AG08395 (cell line): ENCODE results near the gene CALHM5.
"Not testable (repeated sequence)": the region's sequence is repeated elsewhere in the genome, so short reads cannot be mapped to it uniquely, and the experiment has no call there.

Source experiments
- DNase-seq: peaks from one replicate; pipeline ENCODE4 v3.0.0; 2012; ENCODE audit warnings: mixed read lengths, low spot score

Gene CALHM5, protein sequence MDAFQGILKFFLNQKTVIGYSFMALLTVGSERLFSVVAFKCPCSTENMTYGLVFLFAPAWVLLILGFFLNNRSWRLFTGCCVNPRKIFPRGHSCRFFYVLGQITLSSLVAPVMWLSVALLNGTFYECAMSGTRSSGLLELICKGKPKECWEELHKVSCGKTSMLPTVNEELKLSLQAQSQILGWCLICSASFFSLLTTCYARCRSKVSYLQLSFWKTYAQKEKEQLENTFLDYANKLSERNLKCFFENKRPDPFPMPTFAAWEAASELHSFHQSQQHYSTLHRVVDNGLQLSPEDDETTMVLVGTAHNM

DNA sequence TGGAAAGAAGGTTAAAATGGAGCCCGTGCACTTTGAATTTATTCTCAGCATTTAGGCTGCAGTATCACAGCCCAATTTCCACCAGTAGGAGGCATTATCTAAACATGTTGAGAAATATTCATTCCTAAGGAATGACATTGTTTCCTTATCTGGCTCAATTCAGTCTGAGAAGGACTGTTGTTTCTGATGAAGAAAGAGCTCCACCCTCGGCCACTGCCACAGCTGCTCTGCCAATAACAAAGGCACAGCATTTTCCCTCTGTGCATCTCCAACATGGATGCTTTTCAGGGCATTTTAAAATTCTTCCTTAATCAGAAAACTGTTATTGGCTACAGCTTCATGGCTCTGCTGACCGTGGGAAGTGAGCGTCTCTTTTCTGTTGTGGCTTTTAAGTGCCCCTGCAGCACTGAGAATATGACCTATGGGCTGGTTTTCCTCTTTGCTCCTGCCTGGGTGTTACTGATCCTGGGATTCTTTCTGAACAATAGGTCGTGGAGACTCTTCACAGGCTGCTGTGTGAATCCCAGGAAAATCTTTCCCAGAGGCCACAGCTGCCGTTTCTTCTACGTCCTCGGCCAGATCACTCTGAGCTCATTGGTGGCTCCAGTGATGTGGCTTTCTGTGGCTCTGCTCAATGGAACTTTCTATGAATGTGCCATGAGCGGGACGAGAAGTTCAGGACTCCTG lies at the start of gene CALHM5:
Gene CALHM5 (plus strand): TSS at position 216 of the 687 bp plus-strand sequence. CDS start 58 bp downstream, at position 274.
- peak; percentile 85 for DNase-seq

DNA sequence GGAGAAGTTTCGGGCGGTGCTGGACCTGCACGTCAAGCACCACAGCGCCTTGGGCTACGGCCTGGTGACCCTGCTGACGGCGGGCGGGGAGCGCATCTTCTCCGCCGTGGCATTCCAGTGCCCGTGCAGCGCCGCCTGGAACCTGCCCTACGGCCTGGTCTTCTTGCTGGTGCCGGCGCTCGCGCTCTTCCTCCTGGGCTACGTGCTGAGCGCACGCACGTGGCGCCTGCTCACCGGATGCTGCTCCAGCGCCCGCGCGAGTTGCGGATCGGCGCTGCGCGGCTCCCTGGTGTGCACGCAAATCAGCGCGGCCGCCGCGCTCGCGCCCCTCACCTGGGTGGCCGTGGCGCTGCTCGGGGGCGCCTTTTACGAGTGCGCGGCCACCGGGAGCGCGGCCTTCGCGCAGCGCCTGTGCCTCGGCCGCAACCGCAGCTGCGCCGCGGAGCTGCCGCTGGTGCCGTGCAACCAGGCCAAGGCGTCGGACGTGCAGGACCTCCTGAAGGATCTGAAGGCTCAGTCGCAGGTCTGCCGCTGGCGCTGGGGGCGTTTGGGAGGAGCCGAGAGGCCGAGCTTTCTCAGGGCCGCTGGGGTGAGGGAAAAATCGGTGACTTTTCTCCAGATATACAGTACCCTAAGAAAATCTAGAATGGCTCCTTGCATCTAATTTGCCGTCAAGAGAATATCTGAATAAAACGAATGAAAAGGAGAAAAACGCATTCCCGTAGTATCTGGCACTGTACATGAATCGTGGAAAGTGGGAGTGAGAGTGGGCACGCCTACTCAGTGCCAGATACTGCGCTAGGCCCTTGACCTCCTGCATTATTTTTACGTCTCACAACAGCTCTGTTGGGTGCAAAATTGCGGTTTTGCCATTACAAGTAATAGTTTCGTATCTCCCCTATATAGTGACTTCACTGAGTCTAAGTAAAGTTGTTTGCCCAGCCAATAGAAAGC lies 49.2 kb upstream of the CALHM5 start:
- peak; percentile 44 for DNase-seq

DNA sequence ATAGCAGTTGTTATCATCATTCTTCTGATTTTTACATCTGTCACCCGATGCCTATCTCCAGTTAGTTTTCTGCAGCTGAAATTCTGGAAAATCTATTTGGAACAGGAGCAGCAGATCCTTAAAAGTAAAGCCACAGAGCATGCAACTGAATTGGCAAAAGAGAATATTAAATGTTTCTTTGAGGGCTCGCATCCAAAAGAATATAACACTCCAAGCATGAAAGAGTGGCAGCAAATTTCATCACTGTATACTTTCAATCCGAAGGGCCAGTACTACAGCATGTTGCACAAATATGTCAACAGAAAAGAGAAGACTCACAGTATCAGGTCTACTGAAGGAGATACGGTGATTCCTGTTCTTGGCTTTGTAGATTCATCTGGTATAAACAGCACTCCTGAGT lies 48.1 kb upstream of the CALHM5 start:
- no peak for DNase-seq

DNA sequence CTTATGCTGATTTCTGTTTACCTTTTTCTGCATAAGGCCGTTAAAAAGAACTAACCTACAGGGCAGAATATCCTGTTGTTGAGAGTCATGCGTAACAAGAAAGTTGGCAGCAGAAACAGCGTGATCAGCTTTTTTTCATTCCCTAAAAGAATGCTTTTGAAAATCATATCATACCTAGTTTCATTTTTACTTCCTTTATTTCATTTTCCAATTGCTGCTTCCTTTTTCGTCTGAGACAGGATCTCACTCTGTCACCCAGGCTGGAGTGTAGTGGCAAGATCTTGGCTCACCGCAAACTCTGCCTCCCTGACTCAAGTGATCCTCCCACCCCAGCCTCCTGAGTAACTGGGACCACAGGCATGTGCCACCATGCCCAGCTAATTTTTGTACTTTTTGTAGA lies 46.2 kb upstream of the CALHM5 start:
- DNase-seq, result no peak

DNA sequence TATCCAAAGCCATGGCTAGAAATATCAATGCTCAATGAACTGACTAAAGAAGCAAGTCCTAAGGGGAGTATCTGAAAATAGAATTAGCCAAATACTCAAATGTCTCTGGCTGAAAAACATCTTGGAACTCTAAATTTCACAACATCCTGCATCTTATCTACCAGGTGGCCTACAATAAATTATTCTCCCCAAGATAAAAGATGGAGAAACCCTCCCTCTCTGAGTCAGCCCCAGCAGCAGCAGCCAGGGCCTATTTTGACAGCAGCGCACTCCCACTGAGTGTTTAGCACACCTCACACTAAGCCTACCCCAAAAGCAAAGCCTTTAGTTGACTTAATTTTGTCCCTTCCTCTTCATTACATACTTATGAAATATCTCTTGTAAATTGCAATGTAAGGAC lies 44.3 kb upstream of the CALHM5 start:
- DNase-seq, result no peak

DNA sequence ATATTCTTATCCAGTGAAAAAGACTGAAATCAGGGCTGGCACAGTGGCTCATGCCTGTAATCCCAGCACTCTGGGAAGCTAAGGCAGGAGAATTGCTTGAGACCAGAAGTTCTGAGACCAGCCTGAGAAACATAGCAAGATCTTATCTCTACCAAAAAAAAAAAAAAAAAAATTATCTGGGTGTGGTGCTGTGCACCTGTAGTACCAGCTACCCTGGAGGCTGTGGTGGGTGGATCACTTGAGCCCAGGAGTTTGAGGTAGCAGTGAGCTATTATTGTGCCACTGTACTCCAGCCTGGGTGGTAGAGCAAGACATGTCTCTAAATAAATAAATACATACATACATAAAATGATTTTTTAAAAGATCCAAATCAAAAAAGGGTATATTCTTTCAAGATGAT lies 43.9 kb upstream of the CALHM5 start:
- DNase-seq, result no peak

DNA sequence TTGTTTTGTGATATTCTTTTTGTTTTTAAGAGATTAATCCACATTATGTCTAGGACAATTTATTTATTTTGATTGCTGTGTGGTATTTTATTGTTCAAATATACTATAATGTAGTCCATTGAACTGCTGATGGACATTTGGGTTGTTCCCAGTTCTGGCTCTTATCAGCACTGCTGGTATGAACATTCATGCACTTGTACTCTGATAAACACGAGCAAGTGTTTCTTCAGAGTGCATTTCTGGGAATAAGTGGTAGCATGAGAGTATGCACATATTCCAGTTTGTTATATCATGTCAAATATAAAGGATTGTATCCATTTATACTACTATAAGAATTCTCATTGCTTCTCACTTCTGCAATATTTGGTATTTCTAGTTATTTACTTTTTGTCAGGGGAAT lies 43.1 kb upstream of the CALHM5 start:
- DNase-seq, result no peak

DNA sequence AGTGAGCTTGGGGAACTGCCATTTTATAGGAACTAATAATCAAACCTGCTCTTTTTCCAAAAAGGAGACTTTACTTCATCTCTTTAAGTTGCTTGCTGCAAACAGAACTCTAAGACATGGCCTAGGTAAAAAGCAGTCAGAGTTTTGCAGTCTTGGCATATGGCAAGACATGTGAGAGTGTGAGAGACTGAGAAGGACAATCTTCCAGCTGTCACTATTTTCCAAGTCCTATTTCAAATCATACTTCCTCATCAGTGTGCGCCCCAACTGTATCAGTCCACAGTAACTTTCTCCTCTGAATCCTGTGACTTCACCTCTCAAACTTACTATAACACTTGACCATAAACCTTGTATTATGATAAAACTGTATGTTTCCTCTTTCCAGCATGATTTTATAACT lies 39.9 kb upstream of the CALHM5 start:
- no peak for DNase-seq

DNA sequence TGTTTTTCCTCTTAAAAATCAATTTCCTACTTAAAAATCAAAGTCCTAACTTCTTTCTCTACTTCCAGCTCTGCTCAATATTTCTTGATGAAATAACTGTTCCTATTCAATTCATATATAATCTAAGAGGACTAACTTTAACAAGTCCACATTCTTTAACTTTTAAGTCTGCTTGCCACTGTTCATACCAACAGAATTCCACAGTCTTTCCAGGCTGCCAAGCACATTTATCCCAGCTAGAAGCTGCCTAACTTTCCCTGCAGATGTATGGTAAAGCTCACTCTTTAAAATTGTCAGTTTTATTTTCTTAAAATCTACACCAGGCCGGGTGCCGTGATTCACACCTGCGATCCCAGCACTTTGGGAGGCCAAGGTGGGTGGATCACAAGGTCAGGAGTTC lies 38.7 kb upstream of the CALHM5 start:
- no peak for DNase-seq

DNA sequence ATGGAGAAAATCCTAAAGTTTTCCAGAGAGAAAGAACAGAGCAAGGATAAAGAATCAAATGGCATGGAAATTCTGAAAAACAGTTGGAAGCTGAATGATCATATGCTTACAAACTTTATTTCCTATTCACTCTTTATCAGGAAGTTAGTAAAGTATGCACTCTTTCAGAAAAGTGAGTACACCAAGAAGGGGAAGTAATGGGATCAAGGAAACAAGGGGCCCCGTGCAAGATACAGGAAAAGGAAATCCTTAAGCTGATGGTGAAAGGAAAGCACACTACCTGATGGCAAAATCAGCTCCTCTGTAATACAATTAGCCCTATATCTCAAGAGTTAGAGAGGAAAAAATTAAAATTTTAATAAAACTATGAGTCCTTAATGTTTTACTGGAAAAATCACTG lies 36.3 kb upstream of the CALHM5 start:
- no peak for DNase-seq

DNA sequence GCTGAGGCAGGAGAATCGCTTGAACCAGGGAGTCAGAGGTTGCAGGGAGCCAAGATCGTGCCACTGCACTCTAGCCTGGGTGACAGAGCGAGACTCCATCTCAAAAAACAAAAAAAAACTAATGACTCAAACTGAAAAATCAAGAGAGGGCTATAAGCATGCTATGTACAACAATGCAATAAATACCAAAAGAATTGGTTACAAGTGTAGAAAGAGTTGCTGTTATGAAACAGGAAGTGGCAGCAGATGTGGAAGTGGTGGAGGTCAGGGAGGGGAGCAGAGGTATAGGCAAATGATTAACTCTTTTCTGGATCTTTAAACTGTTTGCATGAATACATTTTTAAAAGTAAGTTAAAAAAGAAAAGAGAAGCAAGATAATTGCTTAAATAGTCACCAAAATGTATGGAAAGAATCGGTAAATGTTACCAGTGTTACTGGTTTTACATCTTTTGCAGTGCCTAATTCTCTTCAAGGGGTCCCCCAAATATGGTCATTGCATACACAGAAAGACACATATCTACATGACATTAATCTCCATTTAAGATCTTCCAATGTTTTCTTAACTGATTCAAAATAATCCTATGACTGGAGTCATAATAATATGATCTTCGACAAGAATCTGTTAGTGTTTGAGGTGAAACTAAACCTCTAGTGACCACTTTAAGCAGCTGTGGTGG lies 35.3 kb upstream of the CALHM5 start:
- peak; percentile 22 for DNase-seq

DNA sequence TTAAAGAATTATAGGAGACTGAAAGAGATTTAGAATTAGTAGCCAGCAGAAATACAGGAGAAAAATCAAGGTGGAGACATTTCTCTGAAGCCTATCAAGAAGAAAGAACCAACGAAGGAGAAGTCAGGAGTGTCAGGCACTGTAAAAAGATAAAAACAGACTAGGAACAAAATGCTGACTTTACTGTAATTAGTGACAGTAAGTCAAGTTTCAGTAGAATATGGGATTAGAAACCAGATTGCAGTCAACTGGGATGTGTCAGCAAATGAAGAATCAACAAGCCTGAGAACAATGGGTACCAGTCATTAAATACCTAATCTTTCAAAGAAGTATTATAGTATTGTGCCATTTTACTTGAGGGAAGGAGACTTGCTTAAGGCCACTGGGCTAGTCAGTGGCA lies 28.7 kb upstream of the CALHM5 start:
- DNase-seq, result no peak

DNA sequence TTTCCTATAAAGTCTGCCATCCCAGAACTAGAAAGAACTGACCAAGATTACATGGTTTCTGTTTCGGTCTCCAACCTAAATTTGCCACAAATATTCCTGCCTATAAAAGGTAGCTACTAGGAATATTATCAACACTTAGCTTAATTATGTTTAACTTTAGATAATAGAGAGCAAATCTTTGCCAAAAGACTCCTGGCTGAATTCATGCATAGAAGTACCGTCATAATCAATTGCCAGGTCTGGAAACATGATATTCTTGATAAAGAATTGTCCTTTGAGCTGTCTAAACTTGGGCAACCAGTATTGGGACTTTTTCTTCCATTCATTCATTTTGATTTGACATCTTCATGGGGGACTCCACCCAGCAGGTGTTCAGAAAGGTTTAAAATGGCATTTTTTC lies 27.8 kb upstream of the CALHM5 start:
- DNase-seq, result no peak

DNA sequence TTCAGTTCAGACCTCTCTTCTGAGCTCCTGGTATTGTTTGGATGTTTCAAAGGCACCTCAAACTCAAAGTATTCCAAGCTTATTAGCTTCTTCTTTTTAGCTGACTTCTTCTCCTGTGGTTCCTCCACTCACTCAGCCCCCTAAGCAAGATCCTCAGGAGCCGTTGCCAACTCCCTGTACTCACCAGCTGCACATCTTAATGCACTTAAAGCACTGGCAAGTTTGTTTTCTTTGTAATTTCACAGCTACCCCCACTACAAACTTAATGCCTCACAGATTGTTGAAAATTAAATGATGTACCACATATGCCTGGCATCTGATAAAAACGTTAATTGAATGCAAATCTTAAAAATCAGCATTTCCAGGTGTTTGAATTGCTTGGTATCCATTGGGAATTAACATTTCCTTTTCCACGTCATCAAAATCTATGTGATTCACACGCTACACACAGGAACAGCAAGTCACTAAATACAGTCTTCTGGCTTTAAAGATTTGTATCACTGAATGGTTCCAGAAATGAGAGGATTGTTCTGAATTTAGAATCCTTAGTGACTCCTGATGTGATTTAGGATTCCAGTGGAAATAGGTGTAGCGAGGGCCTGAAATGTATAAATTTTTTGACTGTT lies 25.8 kb upstream of the CALHM5 start:
- peak; percentile 12 for DNase-seq

DNA sequence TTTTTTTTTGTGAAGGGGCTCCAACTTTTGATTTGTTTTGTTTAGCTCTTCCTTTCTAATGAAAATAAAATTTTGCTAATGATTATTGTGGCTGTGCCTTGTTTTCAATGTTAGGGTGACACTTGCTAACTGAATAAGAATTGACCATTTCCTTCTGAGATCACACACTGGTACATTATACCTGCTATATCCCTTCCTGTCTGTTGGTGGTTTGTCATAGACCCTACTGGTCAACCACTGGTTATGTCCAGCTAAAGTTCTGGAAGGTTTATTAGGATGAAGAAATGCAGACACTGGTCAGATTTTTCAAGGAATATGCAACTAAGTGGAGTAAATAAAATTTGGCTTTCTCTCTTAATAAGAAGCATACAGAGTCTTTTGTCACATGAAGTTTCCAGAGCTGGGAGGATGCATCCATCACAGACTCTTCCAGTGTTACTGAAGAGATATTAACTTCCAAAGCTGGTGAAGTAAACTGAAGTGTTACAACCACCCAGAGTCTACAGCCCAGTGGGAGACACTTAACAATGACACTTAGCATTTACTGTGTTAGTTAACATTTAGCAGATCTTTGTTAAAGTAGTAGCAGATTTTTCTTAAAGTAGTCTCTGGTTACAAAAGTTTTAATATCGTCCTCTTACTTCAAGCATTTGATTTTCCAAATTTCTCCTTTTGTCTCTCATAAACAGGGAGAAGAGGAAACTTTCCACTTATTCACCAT lies 19.7 kb upstream of the CALHM5 start:
- DNase-seq, result no peak

DNA sequence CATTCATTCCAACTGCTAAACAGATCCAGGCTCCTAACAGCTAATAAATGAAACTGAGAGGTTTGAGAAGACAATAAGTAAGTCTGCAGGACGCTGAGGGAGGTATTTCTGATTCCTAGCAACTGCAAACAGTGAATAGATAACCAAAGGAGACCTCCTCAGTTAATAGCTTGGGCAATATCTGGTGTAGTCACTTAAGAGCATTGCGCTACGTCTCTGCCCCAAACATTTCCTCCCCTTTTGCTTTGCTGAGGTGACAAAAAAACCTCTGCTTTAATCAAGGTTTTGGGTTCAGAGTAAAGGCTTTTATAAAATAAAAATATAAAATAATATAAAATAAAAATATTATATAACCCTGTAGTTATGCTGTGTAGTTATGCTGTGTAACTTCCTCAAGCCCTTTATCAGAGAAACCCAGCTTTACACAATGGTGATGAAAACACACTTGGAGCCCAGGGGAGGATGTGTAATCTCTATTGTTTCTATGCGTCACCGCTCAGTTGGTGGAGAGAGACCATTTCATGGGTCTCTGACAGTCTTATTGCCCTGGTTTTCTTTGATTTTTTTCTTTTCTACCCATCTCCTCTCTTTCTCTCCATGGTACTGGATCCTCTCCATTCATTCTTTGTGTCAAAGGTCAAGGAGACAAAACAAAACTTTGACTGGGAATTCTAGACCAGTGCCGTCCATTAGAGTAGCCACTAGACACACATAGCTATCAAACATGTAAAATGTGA lies 18.9 kb upstream of the CALHM5 start:
- no peak for DNase-seq

DNA sequence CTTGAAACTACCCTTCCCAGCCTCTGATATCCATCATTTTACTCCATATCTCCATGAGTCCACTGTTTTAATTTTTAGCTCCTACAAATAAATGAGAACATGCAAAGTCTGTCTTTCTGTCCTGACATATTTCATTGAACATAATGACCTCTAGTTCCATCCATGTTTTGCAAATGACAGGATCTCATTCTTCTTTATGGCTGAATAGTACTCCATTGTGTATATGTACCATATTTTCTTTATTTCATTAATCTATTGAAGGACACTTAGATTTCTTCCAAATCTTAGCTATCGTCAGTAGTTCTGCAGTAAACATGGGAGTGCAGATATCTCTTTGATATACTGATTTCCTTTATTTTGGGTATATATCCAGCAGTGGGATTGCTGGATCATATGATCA lies 16.3 kb upstream of the CALHM5 start:
- DNase-seq, result not testable (repeated sequence)

DNA sequence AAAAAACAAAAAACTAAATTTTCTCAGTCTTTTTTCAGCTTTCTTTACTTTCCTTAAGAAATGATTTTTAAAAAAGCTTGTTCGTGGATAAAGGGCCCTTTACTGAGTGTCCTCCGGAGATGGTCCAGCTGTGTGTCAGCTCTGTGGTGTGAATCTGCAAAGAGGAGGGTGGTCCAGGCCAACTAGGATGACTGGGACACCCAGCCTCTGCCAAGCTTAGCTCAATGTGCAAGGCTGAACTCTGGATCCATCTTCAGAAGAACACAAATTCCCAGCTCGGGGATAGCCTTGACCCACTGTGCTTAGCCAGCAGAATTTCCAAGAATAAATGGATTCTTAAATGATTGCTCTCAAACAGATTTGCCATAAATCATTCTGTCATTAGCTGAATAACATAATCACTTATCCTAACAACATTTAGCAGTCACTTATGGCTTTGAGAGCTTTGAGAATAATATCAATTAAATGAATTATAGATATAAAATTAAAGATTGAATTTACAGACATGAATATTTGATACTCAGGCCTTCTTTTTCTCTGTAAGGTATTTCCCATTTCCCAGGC lies 14.2 kb upstream of the CALHM5 start:
- no peak for DNase-seq

DNA sequence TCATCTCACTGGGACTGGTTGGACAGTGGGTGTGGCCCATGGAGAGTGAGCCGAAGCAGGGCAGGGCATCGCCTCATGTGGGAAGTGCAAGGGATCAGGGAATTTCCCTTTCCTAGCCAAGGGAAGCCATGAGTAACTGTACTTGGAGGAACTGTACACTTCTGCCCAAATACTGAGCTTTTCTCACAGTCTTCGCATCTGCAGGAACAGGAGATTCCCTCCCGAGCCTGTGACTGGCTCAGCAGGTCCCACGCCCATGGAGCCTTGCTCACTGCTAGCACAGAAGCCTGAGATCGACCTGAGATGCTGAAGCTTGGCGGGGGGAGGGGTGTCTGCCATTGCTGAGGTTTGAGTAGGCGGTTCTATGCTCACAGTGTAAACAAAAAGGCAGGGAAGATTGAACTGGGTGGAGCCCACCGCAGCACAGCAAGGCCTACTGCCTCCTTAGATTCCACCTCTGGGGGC lies 10.4 kb upstream of the CALHM5 start:
- DNase-seq, result no peak

DNA sequence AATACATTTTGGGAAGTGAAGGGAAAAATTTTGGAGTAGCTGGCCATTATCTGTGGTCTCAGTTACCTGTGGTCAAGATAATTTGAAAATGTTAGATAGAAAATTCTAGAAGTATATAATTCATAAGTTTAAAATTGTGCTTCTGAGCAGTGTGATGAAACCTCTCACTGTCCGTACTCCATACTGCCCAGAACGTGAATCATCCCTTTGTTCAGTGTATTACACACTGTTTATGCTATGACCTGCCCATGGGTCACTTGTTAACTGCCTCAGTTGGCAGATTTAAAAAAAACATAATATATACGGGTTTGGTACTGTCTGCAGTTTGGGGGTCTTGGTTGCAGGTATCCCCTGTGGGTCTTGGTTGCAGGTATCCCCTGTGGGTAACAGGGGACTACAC lies 4.1 kb upstream of the CALHM5 start:
- no peak for DNase-seq
